Measurements from ENCODE around the gene NELFE. TPM values are rescaled to one million over a fixed set of nuclear protein-coding genes. Genes with fewer than 3 reads are reported as not detected.
"Not testable (repeated sequence)": the region's sequence is repeated elsewhere in the genome, so short reads cannot be mapped to it uniquely, and the experiment has no call there.

Gene NELFE
- total RNA-seq, 2 donors from 2014 or later: 90.3 to 132 TPM

DNA sequence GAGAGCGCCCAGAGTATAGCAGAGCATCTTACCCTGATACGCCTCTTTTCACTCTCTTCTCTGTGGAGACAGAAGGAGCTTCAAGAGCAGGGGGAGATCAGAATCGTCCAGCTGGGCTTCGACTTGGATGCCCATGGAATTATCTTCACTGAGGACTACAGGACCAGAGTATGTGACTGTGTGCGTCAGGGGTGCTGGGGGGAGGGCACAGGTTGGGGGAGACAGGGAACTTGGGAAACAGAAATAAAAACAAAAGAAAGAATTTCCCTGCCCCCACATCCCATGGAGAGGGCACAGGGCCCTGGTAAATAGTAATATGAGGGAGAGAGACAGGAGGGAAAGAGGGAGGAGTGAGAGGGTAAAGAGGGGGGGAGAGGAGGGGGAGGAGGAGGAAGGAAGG is 20.1 kb upstream of the NELFE start:
- H3K27ac ChIP-seq (ENCODE audit: low read depth, low read length): no peak overlapping the region
- Mint-ChIP-seq H3K27ac (no peak overlapping the region), H3K4me3 (no peak overlapping the region), H3K36me3 (ENCODE audit: low read depth) (peaks cover 32% of the 10 kb centered on the region), H3K9me3 (peaks cover 29% of the 10 kb centered on the region), H3K4me1 (no peaks in the 10 kb centered on the region), H3K27me3 (ENCODE audit: insufficient read depth) (no peaks in the 10 kb centered on the region)
- peaks cover 11% of the 10 kb centered on the region for H3K9me3 ChIP-seq (ENCODE audit: control insufficient read depth, low read length)
- 85 to 88% methylated on average over 4 to 5 of the region's 5 CpGs for WGBS, 2 experiments (ENCODE audit: insufficient coverage in 1 of 2, insufficient read length in 1 of 2)
- no peak for DNase-seq
- H3K9ac ChIP-seq (ENCODE audit: extremely low read depth, low read length, poor library complexity, severe bottlenecking): no peak overlapping the region
- peaks cover 12% of the 10 kb centered on the region for H3K36me3 ChIP-seq (ENCODE audit: control insufficient read depth, insufficient read depth, low read length)
- no peaks in the 10 kb centered on the region for H3K27me3 ChIP-seq (ENCODE audit: control insufficient read depth, insufficient read depth, low read length, poor library complexity, severe bottlenecking)
- TF ChIP-seq, protein P1, sequence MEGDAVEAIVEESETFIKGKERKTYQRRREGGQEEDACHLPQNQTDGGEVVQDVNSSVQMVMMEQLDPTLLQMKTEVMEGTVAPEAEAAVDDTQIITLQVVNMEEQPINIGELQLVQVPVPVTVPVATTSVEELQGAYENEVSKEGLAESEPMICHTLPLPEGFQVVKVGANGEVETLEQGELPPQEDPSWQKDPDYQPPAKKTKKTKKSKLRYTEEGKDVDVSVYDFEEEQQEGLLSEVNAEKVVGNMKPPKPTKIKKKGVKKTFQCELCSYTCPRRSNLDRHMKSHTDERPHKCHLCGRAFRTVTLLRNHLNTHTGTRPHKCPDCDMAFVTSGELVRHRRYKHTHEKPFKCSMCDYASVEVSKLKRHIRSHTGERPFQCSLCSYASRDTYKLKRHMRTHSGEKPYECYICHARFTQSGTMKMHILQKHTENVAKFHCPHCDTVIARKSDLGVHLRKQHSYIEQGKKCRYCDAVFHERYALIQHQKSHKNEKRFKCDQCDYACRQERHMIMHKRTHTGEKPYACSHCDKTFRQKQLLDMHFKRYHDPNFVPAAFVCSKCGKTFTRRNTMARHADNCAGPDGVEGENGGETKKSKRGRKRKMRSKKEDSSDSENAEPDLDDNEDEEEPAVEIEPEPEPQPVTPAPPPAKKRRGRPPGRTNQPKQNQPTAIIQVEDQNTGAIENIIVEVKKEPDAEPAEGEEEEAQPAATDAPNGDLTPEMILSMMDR (conservative IDR thresholded peaks at IDR 0.05): no peak
- no peaks in the 10 kb centered on the region for H3K4me1 ChIP-seq (ENCODE audit: control insufficient read depth, insufficient read depth, low read length)
- H3K4me3 ChIP-seq (ENCODE audit: low read length): no peak overlapping the region

DNA sequence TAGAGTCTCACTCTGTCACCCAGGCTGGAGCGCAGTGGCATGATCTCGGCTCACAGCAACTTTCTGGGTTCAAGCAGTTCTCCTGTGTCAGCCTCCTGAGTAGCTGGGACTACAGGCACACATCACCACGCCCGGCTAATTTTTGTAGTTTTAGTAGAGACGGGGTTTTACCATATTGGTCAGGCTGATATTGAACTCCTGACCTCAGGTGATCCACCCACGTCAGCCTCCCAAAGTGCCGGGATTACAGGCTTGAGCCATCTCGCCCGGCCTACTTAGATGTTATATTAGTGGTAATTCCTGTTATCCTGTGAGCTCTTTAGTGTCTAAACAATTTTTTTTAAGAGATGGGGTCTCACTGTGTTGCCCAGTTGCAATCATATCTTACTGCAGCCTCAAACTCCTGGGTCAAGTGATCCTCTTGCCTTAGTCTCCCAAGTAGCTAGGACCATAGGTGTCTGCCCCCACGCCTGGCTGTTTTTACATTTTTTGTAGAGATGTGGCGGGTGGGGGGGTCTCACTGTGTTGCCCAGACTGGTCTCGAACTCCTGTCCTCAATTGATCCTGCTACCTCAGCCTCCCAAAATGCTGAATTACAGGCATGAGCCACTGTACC is 19.2 kb upstream of the NELFE start:
- H3K4me1 Mint-ChIP-seq: peaks cover 3% of the 10 kb centered on the region
- H3K27ac ChIP-seq (ENCODE audit: low read depth, low read length): no peak overlapping the region
- no peak for DNase-seq
- no peak overlapping the region for H3K9ac ChIP-seq (ENCODE audit: extremely low read depth, low read length, poor library complexity, severe bottlenecking)
- no peaks in the 10 kb centered on the region for H3K27me3 Mint-ChIP-seq (ENCODE audit: insufficient read depth)
- WGBS, 2 experiments (ENCODE audit: insufficient coverage in 1 of 2, insufficient read length in 1 of 2): 95 to 99% methylated on average over 8 to 12 of the region's 12 CpGs
- no peak overlapping the region for H3K4me3 ChIP-seq (ENCODE audit: low read length)
- H3K27me3 ChIP-seq (ENCODE audit: control insufficient read depth, insufficient read depth, low read length, poor library complexity, severe bottlenecking): no peaks in the 10 kb centered on the region
- peaks cover 40% of the 10 kb centered on the region for H3K36me3 Mint-ChIP-seq (ENCODE audit: low read depth)
- TF ChIP-seq, protein P1 (conservative IDR thresholded peaks at IDR 0.05): no peak
- peaks cover 12% of the 10 kb centered on the region for H3K36me3 ChIP-seq (ENCODE audit: control insufficient read depth, insufficient read depth, low read length)
- no peaks in the 10 kb centered on the region for H3K4me1 ChIP-seq (ENCODE audit: control insufficient read depth, insufficient read depth, low read length)
- peaks cover 11% of the 10 kb centered on the region for H3K9me3 ChIP-seq (ENCODE audit: control insufficient read depth, low read length)
- H3K4me3 Mint-ChIP-seq: no peak overlapping the region
- H3K27ac Mint-ChIP-seq: no peak overlapping the region
- H3K9me3 Mint-ChIP-seq: peaks cover 29% of the 10 kb centered on the region

DNA sequence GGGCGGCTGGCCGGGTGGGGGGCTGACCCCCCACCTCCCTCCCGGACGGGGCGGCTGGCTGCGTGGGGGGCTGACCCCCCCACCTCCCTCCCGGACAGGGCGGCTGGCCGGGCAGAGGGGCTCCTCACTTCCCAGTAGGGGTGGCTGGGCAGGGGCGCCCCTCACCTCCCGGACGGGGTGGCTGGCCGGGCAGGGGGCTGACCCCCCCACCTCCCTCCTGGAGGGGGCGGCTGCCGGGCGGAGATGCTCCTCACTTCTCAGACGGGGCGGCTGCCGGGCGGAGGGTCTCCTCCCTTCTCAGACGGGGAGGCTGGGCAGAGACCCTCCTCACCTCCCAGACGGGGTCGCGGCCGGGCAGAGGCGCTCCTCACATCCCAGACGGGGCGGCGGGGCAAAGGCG is 17.3 kb upstream of the NELFE start:
- H3K4me1 Mint-ChIP-seq; H3K4me1 ChIP-seq (ENCODE audit: control insufficient read depth, insufficient read depth, low read length); H3K27me3 Mint-ChIP-seq (ENCODE audit: insufficient read depth); DNase-seq; H3K27me3 ChIP-seq (ENCODE audit: control insufficient read depth, insufficient read depth, low read length, poor library complexity, severe bottlenecking); H3K27ac Mint-ChIP-seq; H3K4me3 ChIP-seq (ENCODE audit: low read length); H3K27ac ChIP-seq (ENCODE audit: low read depth, low read length); H3K4me3 Mint-ChIP-seq; H3K9ac ChIP-seq (ENCODE audit: extremely low read depth, low read length, poor library complexity, severe bottlenecking): not testable (repeated sequence)
- Histone ChIP-seq H3K36me3 (ENCODE audit: control insufficient read depth, insufficient read depth, low read length) (peaks cover 12% of the 10 kb centered on the region), H3K9me3 (ENCODE audit: control insufficient read depth, low read length) (peaks cover 11% of the 10 kb centered on the region)
- Mint-ChIP-seq H3K9me3 (peaks cover 29% of the 10 kb centered on the region), H3K36me3 (ENCODE audit: low read depth) (peaks cover 40% of the 10 kb centered on the region)
- 95% methylated on average over 28 of the region's 30 CpGs; no CpG with 5 or more reads in 1 of the 2 experiments for WGBS, 2 experiments (ENCODE audit: insufficient coverage in 1 of 2, insufficient read length in 1 of 2)
